GM08714 (cell line): ENCODE measurements around the gene DAB2IP.

Source experiments
- H3K4me3 ChIP-seq: fragments of 200-500 bp; sonication (Bioruptor generic); 2 replicates; pipeline ENCODE4 v1.5.1; 2014; ENCODE audit warnings: mild to moderate bottlenecking, low read length, inconsistent platforms
- ZNF274 ChIP-seq: IDR thresholded peaks from 2 replicates; pipeline ENCODE4 v1.6.1; 2012; ENCODE audit warnings: mild to moderate bottlenecking, low read depth, low read length

The DAB2IP gene

DNA sequence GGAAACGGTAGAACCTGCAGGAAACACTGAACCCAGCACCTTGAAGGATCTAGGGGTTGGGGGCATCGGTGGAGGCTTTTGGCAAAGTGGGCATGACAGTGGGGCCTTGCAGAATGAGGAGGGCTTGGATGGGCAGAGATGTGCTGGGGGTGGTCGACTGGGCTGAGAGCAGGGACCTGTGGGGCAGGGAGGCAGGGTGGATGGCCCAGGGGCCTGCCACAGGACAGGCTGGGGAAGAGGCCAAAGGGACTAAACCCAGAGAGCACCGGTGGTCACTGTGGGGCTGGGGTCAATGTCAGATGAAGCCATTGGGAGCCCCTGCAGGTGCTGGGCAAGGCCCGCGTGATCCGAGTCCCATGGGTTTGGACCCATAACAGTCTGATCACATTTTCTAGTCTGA is 175.3 kb downstream of the DAB2IP start:
- TF ChIP-seq ZNF274, result no peak
- H3K4me3 ChIP-seq, result no peak overlapping the region

DNA sequence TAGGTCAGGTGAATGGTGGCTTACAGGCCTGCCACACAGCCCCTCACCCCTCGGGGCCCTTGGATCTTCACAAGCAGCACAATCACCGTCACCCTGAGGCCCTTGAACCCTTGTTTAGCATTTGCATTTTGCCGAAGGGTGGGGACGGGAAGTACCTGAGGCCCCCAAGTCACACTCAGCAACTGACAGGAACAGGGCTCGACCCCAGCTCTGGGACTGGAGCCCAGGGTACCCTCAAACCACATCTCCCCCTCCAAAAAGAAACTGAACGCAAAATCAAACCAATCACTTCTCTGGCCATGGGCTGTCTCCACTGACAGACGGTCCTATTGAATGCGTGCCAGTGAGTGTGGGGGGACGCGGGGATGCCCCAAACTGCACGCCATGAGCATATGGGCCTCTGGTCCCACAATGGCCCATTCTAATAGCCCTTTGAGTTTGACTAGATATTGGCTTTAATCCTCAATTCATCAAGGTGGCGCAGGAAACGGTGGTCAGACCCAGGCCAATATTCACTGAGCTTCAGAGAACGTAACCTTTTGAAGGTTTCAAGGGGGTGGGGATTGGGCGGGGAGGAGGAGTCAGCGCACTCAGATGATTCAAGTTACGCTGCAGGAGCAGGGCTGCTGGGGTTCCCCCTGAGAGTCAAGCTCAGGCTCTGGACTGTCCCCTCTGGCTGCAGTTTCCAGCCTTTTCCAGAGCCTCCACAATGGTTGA is 176.0 kb downstream of the DAB2IP start:
- no peak for TF ChIP-seq ZNF274
- no peak overlapping the region for H3K4me3 ChIP-seq

DNA sequence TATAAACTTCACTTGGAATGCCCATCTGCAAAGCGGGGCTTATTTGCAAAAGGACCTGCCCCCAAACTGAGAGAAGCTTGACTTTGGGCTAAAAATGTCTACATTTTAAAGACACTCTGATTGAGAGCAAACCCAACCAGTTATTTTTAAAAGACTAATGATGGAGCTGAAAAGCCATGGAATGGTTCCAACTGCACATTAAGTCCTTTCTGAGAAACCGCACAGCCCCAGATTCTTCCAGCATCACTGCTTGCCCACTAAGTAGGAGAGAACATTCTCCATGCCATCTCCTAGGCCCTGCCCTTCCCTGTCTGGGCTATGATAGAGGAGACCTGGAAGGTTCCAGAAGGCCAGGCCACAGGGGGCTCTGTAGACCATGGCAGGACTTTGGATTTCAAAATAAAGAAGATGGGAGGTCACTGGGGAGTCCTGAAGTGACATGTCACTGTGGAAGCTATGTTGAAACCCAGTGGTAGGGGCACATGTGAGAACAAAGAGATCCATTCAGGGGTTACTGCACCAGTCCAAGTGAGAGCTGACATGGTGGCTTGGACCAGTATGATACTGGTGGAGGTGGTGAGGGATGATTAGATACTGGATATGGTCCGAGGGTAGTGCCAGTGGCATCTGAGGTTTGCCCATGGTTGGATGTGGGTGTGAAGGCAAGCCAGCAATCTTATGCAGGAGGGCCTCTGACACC is 179.2 kb downstream of the DAB2IP start:
- no peak overlapping the region for H3K4me3 ChIP-seq
- no peak for TF ChIP-seq ZNF274

GRCh38 chr9:121831869-121832268 is 180.4 kb downstream of the DAB2IP start:
- no peak for TF ChIP-seq ZNF274
- H3K4me3 ChIP-seq, result no peak overlapping the region

DNA sequence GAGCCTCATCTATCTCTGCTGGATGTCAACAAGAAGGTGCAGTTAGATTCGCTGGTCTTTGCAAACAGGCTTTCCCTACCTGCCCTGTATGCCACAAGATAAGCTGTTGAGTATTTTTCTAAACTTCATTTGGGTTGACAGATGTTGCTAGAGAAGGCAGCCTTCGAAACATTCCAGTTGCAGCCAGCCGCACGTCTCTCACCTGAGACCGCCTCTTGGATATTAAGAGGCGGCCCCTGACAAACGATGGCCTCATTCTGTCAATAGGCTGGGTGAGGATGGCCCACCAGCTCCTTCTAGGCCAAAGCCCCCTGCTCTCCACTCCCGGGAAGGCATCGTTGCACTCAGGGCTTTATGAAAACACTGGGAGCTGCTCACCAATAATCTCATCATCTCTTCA is 181.6 kb downstream of the DAB2IP start:
- no peak overlapping the region for H3K4me3 ChIP-seq
- TF ChIP-seq ZNF274, result no peak
